HG03571 (cell line): ENCODE measurements around the gene SLC35G1.

Source experiments
- ATAC-seq: cut with Tn5 transposase; IDR thresholded peaks from one replicate; pipeline ENCODE4 v1.9.1; 2021; ENCODE audit not compliant: unreplicated experiment

The SLC35G1 gene

GRCh38 chr10:93947524-93947923 is 53.7 kb downstream of the SLC35G1 start:
- ATAC-seq, result no peak

GRCh38 chr10:93951905-93952304 is 58.1 kb downstream of the SLC35G1 start:
- no peak for ATAC-seq
